Osteoblast (primary cell): ENCODE results near the gene ATP2C1. TPM values are rescaled to one million over a fixed set of nuclear protein-coding genes. Genes with fewer than 3 reads are reported as not detected.

ENCODE experiments used
- DNase-seq: peaks from one replicate; pipeline ENCODE4 v3.0.0; 2011; ENCODE audit warnings: low spot score, mixed read lengths; ENCODE audit not compliant: insufficient read length; ENCODE audit errors: missing footprints
- H2AFZ ChIP-seq: 2 replicates; pipeline ENCODE4 v1.6.0; 2011; ENCODE audit warnings: mild to moderate bottlenecking, low read length
- H3K27ac ChIP-seq: 2 replicates; pipeline ENCODE4 v1.5.1; 2011; ENCODE audit warnings: mild to moderate bottlenecking, low read depth, low read length, moderate library complexity
- H3K27me3 ChIP-seq: 2 replicates; pipeline ENCODE4 v1.6.0; 2012; ENCODE audit warnings: mild to moderate bottlenecking, control low read depth, inconsistent platforms, low read length, moderate library complexity; ENCODE audit not compliant: insufficient read depth
- H3K36me3 ChIP-seq: 2 replicates; pipeline ENCODE4 v1.5.1; 2011; ENCODE audit warnings: mild to moderate bottlenecking, low read length, control low read depth, moderate library complexity; ENCODE audit not compliant: insufficient read depth
- H3K4me1 ChIP-seq: 2 replicates; pipeline ENCODE4 v1.5.1; 2011; ENCODE audit warnings: mild to moderate bottlenecking, low read length, control low read depth, moderate library complexity; ENCODE audit not compliant: insufficient read depth
- H3K4me2 ChIP-seq: 2 replicates; pipeline ENCODE4 v1.6.0; 2011; ENCODE audit warnings: mild to moderate bottlenecking, low read length; ENCODE audit not compliant: insufficient read depth
- H3K4me3 ChIP-seq: fragments of 200-600 bp; sonication (generic); 3 replicates; pipeline ENCODE4 v1.5.1; 2012; ENCODE audit warnings: mild to moderate bottlenecking, low read length, inconsistent platforms; ENCODE audit not compliant: insufficient read depth
- H3K79me2 ChIP-seq: 2 replicates; pipeline ENCODE4 v1.6.0; 2012; ENCODE audit warnings: mild to moderate bottlenecking, low read length, control low read depth, inconsistent platforms; ENCODE audit not compliant: insufficient read depth
- H3K9me3 ChIP-seq: 2 replicates; pipeline ENCODE4 v1.5.1; 2011; ENCODE audit warnings: low read depth, low read length, control low read depth
- H4K20me1 ChIP-seq: 2 replicates; pipeline ENCODE4 v1.6.0; 2012; ENCODE audit warnings: mild to moderate bottlenecking, low read length, control low read depth; ENCODE audit not compliant: insufficient read depth
- CTCF ChIP-seq: IDR thresholded peaks from 2 replicates; pipeline ENCODE4 v1.5.1; 2011; ENCODE audit warnings: mild to moderate bottlenecking, low read depth, low read length, moderate library complexity; ENCODE audit errors: extremely low read depth
- total RNA-seq: library from RNA; depleted of rRNA; stranded (reverse); fragments of >200 nt; gene quantifications from 2 replicates; pipeline ENCODE4 v1.2.3, GENCODE V29; 2012

ATP2C1 gene
- total RNA-seq, 1 donor = 99.5 TPM

DNA sequence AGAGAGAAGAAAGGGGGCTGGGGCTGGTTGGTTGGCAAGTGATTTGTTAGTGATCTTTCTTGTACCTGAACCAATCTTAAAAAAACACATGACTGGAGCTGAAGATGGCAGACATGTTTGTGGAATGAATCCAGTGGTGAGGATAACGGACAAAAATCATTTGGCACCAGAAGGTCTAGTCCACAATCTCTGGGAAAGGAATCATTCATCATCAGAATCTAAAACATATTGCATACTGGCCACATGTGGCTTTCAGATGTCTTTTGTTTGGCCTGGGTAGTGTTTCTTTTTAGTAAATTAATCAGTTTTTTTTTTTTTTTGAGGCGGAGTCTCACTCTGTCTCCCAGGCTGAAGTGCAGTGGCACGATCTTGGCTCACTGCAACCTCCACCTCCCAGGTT is 137.8 kb downstream of the ATP2C1 start:
- Histone ChIP-seq H2AFZ (no peak overlapping the region), H3K4me3 (no peak overlapping the region), H3K36me3 (no peaks in the 10 kb centered on the region), H3K4me2 (no peak overlapping the region), H4K20me1 (no peaks in the 10 kb centered on the region), H3K27me3 (no peaks in the 10 kb centered on the region), H3K27ac (no peak overlapping the region), H3K79me2 (peaks cover 6% of the 10 kb centered on the region), H3K4me1 (peaks cover 17% of the 10 kb centered on the region), H3K9me3 (no peaks in the 10 kb centered on the region)
- TF ChIP-seq CTCF = no peak
- no peak for DNase-seq

DNA sequence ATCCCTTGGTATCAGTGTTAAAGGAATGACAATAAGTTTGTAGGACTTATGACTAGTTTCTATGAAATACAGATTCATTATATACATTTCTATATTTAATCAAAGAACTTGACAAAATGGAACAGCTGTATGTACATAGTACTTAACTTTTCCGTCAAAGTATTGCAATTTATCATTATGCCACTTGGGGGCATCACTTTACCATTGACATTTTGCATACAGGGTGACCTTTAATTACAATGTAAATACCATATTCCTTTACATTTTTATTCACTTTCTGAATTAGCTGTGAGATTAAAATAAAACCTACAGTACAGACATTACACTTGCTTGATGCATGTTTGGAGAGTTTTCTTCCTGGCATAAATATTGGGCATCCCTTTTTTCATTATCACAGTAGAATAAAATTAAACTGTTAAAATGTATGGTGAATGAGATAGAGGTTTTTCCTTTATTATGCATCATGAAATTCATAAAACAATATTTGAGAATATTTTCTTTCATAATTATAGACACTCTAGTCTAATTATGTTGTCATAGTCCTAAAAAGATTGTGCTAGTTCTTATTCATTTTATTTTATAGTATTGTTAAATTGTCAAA is 139.7 kb downstream of the ATP2C1 start:
- Histone ChIP-seq H3K9me3 (no peaks in the 10 kb centered on the region), H3K79me2 (no peaks in the 10 kb centered on the region), H3K27ac (no peak overlapping the region), H3K27me3 (no peaks in the 10 kb centered on the region), H3K4me3 (no peak overlapping the region), H3K4me2 (no peak overlapping the region), H3K4me1 (peaks cover 14% of the 10 kb centered on the region), H3K36me3 (no peaks in the 10 kb centered on the region), H2AFZ (no peak overlapping the region), H4K20me1 (no peaks in the 10 kb centered on the region)
- DNase-seq = peak; percentile 65
- peak; percentile 62 for TF ChIP-seq CTCF

DNA sequence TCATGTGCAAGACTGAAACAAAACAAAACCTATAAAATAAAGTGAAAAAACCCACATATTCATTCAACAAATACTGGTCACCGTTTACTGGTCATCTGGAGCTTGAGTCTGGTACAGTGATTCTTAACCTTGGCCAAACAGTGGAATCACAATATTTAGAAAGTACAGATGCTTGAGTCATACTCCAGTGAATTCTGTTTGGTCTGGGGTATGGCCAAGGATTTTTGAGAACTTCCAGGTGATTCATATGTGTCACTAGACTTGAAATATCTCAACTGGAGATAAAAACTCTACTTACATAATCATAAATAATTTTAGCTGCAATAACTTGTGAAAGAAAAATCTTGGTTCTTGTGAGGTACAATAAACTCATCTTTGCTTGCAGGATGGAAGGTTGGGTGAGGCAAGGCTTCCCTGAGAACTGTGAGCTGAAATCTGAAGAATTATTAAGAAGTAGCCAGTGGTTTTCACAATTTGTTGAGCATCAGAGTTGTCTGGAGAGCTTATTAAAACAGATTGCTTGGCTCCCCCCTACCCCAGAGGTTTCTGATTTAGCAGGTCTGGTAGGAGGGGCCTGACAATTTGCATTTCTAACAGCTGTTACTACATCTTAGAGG is 142.4 kb downstream of the ATP2C1 start:
- H3K27me3 ChIP-seq = no peaks in the 10 kb centered on the region
- no peak for TF ChIP-seq CTCF
- H3K4me3 ChIP-seq = no peak overlapping the region
- peak overlapping the region; percentile 40 for H3K27ac ChIP-seq
- H3K36me3 ChIP-seq = no peaks in the 10 kb centered on the region
- H3K4me1 ChIP-seq = peaks cover 14% of the 10 kb centered on the region
- no peaks in the 10 kb centered on the region for H3K79me2 ChIP-seq
- H3K9me3 ChIP-seq = no peaks in the 10 kb centered on the region
- H3K4me2 ChIP-seq = peak overlapping the region; percentile 44
- DNase-seq = peak; percentile 77
- no peak overlapping the region for H2AFZ ChIP-seq
- H4K20me1 ChIP-seq = no peaks in the 10 kb centered on the region

GRCh38 chr3:131036986-131037385 is 143.1 kb downstream of the ATP2C1 start:
- H2AFZ ChIP-seq = no peak overlapping the region
- no peaks in the 10 kb centered on the region for H3K36me3 ChIP-seq
- no peak for TF ChIP-seq CTCF
- H3K27me3 ChIP-seq = no peaks in the 10 kb centered on the region
- no peaks in the 10 kb centered on the region for H4K20me1 ChIP-seq
- H3K4me3 ChIP-seq = no peak overlapping the region
- no peaks in the 10 kb centered on the region for H3K9me3 ChIP-seq
- no peak for DNase-seq
- peak overlapping the region; percentile 40 for H3K27ac ChIP-seq
- peaks cover 14% of the 10 kb centered on the region for H3K4me1 ChIP-seq
- H3K79me2 ChIP-seq = no peaks in the 10 kb centered on the region
- peak overlapping the region; percentile 28 for H3K4me2 ChIP-seq
